NCI-H748 (cell line): ENCODE data around the gene FSD1L.

Experiments
- DNase-seq: peaks from one replicate; lab custom pipeline; 2025; ENCODE audit not compliant: unreplicated experiment; lab: John Stamatoyannopoulos, UW

FSD1L gene

DNA sequence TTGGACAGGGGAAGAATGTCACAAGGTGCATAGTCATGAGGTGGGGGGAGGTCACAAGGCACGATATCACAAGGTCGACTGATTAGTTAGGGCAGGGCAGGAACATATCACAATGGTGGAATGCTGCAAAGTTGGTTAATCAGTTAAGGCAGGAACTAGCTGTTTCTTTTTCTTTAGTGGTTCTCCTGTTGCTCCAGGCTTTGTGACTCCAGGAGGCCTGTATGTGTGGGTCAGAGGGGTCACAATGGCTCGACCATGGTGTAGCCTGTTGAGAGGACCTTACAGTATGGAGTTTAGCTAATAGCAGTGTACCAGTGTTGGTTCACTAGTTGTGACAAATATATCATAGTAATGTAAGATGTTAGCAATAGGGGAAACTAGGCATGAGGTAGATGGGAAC is 12.4 kb upstream of the FSD1L start:
- no peak for DNase-seq

DNA sequence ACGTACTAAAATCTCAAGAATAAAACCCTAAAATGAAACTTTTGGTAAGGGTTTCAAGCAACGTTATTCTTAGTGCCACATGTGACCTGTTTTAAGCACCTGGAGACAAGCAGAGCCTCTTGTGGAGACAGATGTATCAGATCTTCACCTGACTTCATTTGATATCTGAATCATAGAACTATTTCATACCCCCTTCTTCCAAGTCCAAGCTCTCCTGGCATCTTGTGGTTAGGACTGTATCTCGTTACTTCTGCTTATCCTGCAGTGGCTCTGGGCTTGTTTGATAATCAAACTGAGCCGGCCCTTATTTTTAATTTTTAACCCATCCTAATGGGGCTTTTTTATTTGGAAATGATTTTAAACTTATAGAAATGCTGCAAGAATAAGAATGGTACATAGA is 11.1 kb upstream of the FSD1L start:
- no peak for DNase-seq

DNA sequence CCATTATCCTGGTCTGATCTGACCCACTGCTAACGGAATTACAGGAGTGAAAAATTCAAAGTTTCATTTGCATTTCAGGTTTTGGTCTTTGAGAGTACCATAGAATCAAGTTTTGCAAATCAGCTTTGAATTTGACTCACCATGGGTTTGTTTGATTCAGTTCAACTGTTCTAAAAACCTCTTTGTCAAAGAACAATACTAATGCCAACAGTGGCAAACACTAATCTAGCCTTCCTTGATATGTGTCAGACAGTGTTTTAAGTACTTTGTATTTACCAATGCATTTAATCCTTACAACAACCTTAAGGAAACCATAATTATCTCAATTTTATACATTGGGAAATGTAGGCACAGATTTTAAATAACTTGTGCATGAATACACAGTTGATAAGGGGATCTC is 10.1 kb upstream of the FSD1L start:
- DNase-seq = no peak

DNA sequence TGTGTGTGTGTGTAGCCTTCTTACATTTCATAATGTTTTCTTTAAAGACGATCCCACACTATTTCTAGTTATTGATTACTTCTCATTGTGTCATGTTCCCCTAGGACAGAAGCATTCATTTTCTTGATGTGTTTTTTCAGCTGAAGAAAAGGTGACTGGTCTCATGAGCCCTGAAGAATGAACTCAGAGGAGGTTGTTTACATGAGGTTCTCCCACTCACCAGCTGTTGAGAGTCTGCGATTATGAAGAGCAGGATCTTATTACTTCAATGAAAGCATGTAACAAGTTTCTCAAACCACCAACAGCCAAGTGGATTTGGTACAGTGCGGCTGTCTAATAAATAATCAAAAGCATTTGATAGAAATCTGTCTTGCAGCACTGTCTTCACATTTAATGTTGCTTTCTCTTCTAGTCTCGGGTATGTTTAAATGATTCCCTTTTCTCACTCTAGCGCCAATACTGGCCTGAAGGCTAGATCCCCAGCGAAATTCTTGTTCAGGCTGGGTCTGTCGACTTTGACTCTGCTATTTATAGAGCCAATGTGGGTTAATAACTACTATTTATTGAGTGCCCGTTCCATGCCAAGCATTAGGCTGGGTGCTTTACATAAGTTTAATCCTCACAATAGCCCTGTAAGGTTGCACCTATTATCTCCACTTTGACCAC is 9.6 kb upstream of the FSD1L start:
- DNase-seq = no peak

DNA sequence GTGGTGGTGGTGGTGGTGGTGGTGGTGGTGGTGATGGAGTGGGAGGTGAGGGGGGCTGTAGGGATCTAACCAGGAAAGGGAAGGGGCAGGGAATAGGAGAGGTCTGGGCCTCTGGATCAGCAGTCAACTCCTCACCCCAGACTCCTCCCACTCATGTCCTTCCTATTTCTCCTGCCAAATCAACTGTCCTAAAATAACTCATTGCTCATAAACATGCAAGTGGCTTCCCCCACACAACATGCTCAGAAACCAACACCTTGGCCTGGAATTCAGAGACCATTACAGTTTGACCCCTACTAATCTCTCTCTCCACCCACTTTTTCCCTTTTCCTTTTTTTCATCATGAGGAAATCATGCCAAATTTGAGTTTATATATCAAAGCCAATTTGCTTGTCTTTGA is 8.4 kb upstream of the FSD1L start:
- no peak for DNase-seq

DNA sequence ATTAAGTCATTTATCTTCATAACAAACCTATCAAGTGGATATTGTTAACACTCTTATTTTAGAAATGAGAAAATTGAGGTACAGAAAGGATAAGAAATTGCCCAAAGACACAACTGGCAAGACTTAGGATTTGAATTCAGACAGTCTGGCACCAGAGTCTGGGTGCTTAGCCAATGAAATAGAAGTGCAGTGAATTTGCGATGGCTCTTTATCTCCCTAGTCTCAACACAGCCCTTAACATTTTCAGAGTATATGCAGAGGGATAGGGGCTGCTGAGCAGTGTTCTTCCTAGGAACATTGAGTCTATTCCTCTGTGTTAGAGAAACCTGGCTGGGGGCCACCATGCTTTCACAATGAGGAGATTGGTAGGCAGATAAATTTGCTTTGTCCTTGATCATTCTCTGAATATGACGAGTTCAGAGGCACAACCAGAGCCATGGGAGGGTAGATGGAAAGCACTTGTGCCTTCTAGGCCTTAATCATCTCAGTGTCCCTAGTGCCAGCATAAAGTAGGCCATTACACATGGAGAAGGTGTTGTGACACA is 6.1 kb upstream of the FSD1L start:
- no peak for DNase-seq

DNA sequence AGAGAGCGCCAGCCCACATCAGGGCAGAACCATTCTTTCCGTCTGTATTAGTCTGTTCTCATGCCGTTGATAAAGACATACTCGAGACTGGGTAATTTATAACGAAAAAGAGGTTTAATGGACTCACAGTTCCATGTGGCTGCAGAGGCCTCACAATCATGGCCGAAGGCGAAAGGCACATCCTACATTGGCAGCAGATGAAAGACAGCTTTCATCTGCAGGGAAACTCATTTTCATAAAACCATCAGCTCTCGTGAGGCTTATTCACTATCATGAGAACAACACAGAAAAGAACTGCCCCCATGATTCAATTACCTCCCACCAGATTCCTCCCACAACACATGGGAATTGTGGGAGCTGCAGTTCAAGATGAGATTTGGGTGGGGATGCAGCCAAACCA is 4.7 kb upstream of the FSD1L start:
- no peak for DNase-seq

DNA sequence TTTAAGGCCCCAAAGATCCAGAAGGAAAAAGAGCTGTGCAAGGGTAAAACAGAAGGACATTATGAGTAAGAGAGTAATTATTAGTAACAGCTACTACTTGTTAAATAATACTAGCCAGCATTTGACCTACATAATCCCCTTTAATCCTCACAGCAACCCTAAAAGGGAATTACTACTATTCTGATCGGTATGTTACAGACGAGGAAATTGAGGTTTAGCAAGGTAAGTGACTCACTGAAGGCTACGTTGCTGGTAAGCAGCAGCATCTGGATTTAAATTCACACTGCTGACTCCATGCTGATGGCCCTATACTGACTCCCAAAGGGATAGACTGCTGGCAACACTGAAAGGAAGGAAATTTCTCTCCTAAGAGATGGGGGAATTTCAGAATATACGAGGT is 3.7 kb upstream of the FSD1L start:
- no peak for DNase-seq

DNA sequence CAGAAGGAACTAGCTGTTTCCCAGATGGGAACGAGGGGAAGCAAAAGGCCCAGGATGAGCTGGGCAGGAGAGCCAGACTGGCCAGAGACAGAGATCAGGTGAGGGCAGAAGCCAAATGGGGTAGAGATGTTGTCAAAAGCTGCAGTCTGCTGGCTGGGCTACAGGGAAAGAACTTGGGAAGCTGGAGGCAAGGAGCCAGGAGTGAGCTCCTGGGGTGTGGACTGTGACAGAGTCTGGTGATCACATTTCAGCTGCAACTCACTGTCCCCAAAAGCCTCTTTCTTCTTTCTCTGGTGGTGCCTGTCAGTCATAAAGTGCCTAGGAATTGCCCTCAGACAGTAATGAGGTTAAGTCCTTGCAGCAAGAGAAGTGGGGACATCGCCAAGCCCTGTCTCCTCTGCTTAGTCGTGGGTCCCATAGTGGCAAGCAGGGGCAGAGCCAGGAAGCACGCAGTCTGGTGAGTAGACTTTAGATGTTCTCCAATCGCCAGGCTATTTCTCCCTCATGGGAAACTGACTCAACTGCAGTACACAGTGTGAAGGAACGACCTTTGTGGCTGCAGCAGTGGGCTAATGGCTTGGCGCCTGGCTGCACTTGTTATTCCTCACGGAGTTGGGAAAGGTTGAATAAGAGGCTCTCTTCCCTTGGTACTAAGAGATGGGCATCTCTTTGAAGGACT is 2.5 kb upstream of the FSD1L start:
- no peak for DNase-seq

DNA sequence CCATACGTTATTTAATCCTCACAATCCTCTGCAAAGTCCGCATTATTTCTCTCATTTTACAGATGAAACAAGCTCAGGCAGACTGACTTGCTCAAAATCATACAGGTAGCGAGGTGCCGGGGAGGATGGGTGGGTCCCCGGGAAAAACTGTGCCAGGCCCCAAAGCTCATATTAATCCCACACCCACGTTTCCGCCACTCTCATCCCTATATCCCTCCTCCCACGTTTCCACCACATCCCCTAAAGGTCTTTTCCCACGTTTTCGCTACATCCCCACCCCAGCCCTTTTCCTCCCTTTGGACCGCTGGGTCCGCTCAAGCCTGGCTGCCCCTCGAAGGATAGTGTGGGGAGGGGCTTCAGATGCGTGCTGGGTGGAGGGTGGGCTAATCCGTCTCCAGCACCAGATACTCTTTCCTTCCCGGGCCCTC is 434 bp upstream of the FSD1L start:
- DNase-seq = no peak

DNA sequence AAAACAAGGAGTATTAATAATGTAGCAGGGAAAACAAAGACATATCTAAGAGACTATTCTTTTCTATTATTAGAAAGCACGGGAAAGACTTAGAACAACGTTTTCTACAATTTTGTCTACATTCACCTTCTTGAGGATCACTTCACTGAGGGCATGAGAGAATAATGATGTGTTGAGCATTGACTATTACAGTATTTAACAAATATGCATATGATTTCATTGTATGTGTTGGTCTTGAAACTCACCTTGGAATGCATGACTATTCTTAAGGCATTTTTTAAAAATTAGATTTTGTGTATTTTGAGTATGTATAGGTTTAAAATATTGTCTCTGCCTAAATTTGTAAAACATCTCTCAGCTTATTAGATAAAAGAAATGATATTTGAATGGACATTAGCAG is 1.2 kb downstream of the FSD1L start:
- DNase-seq = no peak

DNA sequence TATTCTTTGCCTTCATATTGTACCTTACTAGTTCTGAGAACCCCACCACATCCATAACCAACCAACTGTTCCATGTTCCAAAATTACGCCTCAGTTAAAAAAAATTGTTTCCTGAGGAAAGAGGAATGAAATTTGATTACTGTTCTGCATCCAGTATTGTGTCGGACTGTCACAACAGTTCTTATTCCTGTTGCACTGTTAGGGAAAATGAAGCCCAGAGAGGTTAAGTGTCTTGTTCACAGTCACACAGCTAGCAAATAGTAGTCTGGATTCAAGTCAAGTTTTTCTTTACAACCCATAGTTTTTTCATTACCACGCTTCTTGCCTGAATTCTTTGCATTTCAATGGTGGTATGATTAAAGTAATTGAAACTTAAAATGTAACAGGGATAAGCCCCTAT is 4.4 kb downstream of the FSD1L start:
- no peak for DNase-seq

DNA sequence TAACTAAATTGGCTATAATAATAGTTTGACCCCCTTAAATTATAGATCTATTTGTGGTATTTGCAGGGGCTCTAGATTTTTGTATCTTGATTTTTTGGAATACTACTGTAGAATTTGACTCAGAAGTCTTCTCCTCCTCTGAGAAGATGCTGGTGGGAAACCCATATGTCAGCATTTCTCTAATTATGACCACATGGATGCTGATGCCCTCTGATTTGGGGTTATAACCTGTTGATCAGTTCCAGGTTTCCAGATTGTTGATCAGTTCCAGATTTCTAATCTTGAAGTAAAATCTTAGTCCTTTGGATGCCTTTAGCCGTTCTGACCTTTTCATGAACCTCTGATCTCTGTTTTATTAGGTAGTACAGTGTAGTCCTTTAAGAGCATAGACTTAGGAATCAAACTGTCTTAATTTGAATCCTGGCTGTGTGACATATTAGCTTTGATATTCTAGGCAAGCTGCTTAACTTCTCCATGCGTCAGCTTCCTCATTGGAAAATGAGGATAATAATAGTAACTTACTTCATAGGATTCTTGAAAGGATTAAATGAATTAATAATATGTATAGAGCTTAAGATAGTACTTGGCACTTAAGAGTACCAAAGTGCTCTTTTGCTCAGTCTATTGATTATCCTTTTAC is 8.1 kb downstream of the FSD1L start:
- no peak for DNase-seq

DNA sequence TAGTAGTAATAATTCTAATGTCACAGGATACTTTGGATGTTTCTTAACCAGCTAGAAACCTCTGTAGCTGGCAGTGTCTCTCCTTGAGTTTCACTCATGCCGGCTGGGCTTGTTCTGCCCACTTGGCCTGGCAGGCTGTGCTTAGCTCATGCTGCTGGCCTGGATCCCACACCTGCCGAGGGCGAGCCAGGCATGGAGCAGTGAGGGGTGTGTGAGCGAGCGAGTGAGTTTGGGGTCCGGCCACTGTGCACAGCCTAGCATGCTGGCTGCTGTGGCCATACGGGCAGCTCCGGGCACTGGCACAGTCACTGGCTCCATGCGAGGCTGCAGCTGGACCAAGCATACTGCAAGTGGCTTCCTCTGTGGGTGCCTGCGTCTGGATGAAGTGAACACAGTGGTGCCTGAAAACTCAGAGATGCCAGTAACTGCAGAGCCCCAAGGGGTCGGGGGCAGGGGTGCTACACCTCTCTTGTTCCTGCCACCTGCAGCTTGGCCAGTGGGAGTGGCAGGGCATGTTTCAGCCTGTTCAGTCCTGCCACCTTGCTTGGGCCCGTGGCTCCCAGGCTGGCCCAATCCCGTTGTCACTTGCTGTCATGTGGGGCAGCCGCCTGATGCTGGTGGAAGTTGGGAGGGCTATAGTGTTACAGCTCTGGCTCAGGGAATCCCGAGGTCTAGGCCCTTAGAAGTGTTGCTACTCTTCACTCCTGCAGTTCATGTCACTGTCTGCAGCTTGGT is 9.9 kb downstream of the FSD1L start:
- DNase-seq = no peak

DNA sequence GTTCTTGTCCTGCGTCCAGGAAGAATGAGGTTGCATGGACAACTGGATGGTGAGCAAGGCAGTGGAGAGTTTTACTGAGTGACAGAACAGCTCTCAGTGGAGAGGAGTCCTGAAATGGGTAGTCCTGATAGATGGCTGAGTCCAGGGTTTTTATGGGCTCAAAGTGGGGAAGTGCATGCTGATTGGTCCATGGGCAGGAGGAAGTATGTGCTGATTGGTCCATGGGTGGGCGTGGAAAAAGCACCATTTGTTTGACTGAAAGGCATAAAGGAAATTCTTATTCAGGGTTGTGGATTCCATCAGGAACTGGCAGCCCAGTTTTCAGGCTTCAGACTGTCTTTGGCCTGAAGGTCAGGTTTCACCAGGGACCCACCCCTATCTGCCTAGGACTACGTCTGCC is 10.6 kb downstream of the FSD1L start:
- DNase-seq = no peak

DNA sequence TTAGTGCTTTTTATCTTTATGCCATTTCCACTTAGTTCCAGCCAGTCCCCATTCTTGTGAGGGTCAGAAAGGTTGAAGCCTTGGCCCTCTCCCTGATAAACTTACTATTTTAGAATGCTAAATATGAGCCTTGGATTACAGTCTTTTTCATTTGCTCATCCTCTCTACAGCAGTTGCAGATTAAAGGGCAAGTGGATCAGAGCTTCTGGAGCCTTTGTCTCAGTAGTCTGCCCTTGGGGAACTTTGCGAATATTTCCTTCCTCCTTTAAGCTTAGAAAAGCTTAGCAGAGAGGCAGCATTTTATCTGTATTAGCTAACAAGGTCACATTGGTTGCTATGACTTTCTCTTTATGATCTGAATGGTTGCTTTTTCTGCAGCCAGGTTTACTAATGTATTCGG is 11.5 kb downstream of the FSD1L start:
- DNase-seq = no peak

DNA sequence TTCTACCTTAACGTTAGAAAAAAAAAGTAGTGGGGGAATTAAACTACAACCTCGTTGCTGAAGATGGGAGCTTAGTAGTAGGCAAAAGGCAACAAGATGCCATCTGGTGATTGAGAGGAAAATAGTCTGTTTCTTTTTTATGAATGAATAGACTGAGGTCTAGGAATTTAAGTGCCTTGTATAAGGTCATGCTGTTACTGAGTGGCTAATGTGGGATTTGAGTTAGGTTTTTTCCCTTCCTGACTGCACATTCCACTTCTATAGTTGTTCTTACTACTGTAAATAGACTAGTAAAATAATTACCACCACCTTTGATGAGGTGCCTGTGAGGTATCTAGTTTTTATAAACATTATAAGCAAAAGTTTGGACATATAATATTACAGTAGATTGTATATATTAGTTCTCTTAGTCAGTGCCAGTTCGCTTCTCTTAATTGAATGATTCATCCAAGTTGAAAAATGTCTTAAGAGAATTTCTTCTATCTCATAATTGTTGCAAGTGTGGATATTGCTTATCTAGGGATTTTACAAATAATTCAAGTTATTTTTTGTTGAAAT is 19.1 kb downstream of the FSD1L start:
- DNase-seq = no peak

DNA sequence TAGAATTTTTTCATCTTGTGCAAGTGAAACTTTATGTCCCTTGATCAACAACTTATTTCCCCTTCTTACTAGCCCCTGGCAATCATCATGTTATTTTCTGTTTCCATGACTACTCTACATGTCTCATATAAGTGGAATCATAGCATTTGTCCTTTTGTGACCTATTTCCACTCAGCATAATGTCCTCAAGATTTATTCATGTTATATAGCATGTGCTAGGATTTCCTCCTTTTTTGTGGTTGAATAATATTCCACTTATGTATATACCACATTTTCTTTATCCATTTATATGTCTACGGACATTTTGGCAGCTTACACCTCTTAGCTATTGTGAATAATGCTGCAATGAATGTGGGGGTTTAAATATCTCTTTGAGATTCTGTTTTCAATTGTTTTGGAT is 21.0 kb downstream of the FSD1L start:
- no peak for DNase-seq

DNA sequence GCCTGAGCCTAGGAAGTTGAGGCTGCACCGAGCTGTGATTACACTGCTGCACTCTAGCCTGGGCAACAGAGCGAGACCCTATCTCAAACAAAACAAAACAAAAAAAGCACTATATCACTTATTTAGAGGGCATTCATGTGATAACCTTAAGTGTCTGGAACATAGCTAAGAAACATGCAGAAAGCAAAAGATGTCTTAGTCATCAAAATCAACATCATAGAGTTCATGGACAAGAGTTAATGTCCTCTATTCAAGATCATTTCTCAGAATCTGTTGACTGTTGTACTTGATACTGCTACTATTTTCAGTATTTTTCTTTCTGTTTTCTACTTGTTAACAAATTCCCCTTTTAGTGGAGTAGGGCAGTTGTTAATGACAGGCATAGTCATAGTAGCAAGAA is 25.4 kb downstream of the FSD1L start:
- no peak for DNase-seq

DNA sequence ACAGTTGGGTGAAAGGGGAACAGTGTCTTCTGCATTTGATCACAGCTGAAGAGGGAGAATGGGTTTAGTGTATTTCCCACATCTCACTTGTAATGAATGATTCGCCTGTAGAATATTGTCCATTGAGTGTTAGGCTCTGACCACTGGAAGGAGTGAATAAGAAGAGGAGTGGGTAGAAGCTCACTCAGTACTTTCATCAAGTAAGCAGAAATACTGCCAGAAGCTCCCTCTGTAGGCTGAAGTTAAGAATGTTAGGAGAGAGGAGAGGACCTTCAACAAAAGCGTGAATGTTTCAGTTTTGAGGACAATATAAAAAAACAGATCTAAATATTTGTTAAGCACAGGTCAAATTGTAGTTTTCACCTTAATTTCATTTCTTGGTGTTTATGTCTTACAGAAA is 27.5 kb downstream of the FSD1L start:
- DNase-seq = peak; percentile 6

DNA sequence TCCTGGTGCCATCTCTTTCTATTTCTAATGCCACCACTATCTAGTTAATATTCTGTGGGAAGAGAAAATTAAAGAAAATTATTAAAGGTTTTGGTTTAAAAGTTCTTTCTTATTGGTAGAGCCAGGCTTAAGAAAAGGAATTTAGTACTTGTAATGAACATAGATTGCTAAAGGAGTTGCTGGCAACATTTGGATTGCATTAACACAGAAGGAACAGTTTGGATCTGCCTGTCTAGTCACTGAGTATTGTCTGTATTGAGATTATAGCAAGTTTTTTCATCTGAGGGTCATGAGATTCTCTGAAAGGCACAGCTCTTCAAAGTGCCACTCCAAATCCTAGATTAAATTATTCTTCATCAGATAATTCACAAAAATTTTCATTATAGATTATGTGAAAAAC is 32.0 kb downstream of the FSD1L start:
- DNase-seq = no peak
